D721Med (cell line): ENCODE data around the gene OPCML.
"Not testable (repeated sequence)": the region's sequence is repeated elsewhere in the genome, so short reads cannot be mapped to it uniquely, and the experiment has no call there.

Experiments used
- DNase-seq: peaks from one replicate; pipeline ENCODE4 v3.0.0; 2011; ENCODE audit warnings: low spot score; ENCODE audit not compliant: insufficient read length
- FAIRE-seq: peaks from 2 replicates; lab custom pipeline; 2011; peaks lifted over from hg19 to GRCh38; lab: Jason Lieb, UNC
- TF ChIP-seq, protein P1 (sequence below): IDR thresholded peaks from 2 replicates; pipeline ENCODE4 v1.5.1; 2012; ENCODE audit warnings: mild to moderate bottlenecking, control low read depth; ENCODE audit not compliant: insufficient read depth; ENCODE audit errors: missing control alignments

The OPCML gene

DNA sequence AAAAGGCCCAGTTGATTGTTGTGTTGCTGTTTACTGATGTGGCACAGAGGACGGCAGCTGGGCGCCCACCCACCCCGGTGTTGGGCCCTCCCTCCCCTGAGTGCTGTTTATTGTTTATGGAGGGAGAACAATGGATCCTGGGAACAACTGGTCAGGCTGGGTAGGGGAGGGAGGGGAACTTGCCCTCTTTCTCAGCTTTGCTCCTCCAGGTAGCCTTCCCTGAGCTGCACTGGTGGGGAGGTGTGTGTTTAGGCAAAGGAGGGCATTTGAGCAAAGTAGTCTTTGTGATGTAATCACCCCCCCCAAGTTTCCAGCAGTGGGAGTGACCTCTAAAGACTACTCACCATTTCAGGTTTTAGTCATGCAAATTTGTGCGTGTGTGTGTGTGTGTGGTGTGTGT is 1126.6 kb downstream of the OPCML start:
- TF ChIP-seq, protein P1, sequence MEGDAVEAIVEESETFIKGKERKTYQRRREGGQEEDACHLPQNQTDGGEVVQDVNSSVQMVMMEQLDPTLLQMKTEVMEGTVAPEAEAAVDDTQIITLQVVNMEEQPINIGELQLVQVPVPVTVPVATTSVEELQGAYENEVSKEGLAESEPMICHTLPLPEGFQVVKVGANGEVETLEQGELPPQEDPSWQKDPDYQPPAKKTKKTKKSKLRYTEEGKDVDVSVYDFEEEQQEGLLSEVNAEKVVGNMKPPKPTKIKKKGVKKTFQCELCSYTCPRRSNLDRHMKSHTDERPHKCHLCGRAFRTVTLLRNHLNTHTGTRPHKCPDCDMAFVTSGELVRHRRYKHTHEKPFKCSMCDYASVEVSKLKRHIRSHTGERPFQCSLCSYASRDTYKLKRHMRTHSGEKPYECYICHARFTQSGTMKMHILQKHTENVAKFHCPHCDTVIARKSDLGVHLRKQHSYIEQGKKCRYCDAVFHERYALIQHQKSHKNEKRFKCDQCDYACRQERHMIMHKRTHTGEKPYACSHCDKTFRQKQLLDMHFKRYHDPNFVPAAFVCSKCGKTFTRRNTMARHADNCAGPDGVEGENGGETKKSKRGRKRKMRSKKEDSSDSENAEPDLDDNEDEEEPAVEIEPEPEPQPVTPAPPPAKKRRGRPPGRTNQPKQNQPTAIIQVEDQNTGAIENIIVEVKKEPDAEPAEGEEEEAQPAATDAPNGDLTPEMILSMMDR = no peak
- no peak for DNase-seq
- no peak for FAIRE-seq

DNA sequence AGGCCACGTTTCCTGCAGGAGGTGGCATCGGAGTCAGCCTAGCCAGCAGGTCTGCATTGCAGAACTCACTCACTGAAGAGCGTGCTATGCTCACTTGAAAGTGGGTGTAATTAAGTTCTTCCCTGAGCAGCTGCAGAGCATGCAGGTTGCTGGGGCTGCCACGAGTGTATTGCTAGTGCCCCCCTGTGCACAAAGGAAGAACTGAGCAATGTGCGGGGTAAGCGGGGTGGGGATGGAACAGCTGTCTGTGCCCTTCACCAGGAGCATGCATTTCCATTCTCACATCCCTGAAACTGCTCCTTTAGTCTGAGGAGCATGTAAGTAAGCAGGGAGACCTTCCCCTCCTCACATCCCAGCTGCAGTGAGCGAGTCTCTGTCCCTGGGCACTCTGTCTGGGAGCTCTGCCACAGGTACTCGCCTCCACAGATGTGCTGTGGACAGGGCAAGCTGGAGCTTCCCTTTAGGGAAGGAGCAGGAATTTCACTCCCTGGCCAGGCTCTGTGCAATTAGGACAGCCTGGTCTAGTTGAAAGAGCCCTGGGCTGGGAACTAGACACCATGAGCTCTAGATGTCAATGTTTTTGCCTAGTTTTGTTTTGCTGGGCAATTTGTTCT is 1130.1 kb downstream of the OPCML start:
- FAIRE-seq (no peak), DNase-seq (no peak)
- TF ChIP-seq, protein P1 = peak; percentile 48

DNA sequence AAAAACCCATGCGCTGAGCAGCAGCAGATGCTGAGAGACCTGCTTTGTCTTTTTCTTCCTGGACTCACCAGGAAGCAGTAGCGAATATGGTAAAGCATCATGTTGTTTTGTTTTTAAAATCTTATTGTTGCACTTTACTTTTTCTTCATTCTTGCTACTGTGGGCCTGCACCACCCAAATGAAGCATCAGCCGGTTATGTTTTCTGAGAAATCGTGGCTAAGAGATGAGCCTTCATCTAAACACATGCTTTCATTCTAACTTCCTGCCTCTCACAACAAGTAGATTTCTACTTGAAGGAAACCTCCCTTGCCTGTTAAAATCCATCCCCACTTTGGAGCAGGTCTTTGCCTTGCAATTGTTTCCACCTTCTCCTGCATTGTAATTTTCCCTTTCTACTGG is 1136.0 kb downstream of the OPCML start:
- no peak for FAIRE-seq
- DNase-seq = no peak
- TF ChIP-seq, protein P1 = no peak

DNA sequence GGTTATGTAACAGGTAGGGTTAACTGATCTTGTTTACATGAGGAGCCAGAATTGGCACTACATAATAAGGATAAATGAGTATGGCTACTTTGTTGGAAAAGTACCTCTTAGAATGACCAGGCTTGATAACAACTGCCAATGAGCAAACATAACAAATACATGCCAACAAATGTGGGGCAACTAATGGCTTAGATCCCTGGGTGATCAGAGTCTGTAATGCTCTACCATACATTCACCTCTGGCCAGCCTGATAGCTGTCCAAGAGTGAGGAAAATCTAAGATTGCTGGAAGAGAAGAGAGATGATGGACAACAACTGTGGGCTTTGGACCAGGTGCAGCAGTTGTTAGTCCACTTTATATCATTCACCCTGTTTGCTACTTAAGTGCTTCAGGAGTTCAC is 1136.9 kb downstream of the OPCML start:
- TF ChIP-seq, protein P1 = no peak
- no peak for DNase-seq
- no peak for FAIRE-seq

DNA sequence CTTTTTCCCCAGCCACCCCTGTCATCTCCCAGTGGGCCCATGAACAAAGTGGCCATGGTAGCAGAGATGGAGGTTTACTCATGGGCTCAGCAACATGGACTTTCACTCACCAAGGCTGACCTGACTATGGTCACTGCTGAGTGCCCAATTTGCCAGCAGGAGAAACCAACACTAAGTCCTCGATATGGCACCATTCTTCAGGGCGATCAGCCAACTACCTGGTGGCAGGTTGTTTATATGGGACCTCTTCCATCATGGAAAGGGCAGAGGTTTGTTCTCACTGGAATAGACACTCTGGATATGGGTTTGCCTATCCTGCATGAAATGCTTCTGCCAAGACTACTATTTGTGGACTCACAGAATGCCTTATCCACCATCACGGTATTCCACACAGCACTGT is 1152.8 kb downstream of the OPCML start:
- TF ChIP-seq, protein P1 = no peak
- no peak for DNase-seq
- FAIRE-seq = no peak

DNA sequence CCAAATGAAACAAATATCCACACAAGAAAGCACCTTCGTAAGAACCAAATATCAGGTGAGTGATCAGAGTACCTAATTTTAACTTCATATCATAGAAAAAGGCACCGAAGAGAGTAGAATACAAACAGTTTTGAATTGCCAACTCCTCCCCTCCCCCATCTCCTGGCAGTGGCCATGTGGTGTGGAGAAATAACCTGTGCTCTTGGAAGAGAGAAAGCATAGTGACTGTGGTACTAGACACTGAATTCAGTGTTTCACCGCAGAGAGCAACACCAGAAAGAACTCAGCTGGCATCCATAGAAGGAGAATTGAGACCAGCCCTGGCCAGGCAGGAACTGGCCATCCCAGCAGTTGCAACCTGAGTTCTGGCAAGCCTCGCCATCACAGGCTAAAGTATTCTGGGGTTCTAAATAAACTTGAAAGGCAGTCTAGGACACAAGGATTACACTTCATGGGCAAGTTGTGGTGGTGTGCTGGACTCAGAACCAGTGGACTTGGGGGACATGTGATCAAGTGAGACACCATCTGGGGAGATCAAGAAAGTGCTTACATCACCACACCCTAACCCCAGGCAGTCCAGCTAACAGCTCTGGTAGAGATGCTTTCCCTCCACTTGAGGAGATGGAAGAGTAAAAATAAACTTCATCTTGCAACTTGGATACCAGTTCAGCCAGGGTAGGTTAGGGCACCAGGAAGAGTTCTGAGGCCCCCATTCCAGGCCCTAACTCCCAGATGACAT is 1158.7 kb downstream of the OPCML start:
- FAIRE-seq (no peak), DNase-seq (no peak)
- TF ChIP-seq, protein P1 = no peak

DNA sequence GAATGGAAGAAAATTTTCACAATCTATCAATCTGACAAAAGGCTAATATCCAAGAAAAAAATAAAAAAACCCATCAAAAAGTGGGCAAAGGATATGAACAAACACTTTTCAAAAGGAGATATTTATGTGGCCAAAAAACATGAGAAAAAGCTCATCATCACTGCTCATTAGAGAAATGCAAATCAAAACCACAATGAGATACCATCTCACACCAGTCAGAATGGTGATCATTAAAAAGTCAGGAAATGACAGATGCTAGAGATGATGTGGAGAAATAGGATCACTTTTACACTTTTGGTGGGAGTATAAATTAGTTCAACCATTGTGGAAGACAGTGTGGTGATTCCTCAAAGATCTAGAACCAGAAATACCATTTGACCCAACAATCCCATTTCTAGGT is 1162.2 kb downstream of the OPCML start:
- DNase-seq = not testable (repeated sequence)

More for the DNA sequence above, 1162.2 kb downstream of the OPCML start:
- FAIRE-seq = not testable (repeated sequence)
